GM18508 (cell line): ENCODE measurements around the gene SYCE1.
"Not testable (repeated sequence)": the region's sequence is repeated elsewhere in the genome, so short reads cannot be mapped to it uniquely, and the experiment has no call there.

Source experiments
- ATAC-seq: cut with Tn5 transposase; IDR thresholded peaks from one replicate; pipeline ENCODE4 v1.9.1; 2021; ENCODE audit warnings: moderate number of reproducible peaks; ENCODE audit not compliant: insufficient read depth, unreplicated experiment

SYCE1 gene

DNA sequence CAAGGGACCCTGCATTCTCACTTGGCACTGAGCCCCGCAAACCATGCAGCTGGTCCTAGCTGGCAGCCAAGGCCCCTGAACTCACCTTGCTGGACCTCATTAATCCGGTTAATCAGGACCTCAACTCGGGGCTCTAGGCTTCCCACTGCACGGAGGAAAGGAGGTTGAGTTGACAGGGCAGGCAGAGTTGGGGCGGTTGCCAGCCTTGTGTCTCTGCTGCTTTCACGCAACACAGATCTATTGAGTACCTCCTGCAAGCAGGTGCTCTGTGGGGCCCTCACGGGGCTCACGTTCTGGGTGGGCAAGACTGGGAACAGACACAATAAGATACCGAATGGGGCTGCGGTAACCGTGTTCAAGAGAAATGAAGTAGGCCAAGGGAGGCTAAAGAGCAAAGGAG lies 6.2 kb downstream of the SYCE1 start:
- ATAC-seq, result no peak

DNA sequence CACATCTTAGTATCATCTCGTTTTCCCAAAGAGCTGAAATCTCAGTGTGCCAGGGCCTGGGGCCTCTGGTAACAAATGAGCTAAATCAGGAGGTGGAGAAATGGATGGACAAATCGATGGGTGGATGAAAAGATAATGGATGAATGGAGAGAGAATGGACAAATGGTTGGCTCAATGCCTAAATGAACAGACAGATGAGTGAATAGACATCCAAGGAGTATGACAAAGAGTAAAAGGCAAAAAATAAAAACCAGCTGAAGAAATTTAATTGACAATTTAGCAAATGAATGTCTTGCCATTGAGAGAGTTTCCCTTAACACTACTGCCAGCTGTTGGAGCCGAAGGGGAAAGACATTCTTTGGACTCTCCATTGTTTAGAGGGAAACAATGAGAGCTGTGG lies 8.0 kb downstream of the SYCE1 start:
- ATAC-seq, result no peak

DNA sequence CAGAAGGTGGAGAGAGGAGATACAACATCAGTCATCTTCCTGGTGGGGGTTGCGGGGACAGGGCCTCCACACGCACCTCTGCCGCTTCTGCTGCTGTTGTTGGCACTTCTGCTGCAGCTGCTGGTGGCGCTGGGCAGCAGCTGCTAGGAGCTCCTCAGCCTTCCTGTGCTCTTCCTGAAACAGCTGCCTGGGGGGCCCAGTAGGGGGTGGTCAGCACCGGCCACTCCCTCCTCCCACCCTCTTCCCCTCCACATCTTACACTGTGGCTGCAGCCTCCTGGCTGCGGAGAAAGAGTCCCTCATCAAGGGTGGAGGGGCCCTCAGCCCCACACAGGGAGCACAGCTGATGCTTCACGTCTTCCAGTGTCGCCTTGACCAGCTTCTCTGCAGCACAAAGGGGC lies 9.9 kb downstream of the SYCE1 start:
- no peak for ATAC-seq

DNA sequence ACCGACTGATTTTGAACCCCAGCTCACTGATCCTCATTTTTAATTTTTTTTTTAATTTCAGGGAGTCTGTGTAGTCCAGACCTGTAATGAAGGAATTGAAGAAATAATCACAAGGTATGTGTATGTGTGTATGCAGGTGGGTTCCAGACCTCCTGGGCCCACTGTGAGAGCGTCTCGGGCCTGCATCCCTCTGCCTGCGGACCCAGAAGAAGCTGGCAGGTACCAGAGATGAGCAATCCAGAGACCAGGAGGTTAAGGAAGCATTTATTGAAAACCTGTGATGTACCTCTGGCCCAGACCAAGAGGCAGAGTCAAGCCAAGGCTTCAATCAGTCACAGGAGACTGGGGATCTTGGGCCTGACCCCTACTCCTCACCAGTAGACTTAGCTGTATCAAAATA lies 10.8 kb downstream of the SYCE1 start:
- no peak for ATAC-seq

DNA sequence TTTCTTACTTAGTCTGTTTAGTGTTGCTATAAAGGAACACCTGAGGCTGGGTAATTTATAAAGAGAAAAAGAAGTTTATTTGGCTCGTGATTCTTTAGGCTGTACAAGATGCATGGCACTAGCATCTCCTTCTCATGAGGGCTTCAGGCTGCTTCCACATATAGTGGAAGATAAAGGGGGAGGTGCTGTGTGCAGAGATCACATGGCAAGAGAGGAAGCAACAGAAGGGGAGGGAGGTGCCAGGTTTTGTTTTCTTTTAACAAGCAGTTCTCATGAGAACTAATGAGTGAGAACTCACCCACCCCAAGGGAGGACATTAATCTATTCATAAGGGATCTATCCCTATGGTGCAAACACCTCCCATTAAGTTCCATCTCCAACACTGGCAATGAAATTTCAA lies 20.9 kb downstream of the SYCE1 start:
- ATAC-seq, result no peak

DNA sequence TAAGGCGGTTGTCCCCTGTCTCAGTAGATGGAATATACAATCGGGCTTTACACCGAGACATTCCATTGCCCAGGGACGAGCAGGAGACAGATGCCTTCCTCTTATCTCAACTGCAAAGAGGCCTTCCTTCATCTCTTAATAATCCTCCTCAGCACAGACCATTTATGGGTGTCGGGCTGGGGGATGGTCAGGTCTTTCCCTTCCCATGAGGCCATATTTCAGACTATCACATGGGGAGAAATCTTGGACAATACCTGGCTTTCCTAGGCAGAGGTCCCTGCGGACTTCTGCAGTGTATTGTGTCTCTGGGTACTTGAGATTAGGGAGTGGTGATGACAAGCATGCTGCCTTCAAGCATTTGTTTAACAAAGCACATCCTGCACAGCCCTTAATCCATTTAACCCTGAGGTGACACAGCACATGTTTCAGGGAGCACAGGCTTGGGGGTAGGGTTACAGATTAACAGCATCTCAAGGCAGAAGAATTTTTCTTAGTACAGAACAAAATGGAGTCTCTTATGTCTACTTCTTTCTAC lies 23.9 kb downstream of the SYCE1 start:
- ATAC-seq, result not testable (repeated sequence)

DNA sequence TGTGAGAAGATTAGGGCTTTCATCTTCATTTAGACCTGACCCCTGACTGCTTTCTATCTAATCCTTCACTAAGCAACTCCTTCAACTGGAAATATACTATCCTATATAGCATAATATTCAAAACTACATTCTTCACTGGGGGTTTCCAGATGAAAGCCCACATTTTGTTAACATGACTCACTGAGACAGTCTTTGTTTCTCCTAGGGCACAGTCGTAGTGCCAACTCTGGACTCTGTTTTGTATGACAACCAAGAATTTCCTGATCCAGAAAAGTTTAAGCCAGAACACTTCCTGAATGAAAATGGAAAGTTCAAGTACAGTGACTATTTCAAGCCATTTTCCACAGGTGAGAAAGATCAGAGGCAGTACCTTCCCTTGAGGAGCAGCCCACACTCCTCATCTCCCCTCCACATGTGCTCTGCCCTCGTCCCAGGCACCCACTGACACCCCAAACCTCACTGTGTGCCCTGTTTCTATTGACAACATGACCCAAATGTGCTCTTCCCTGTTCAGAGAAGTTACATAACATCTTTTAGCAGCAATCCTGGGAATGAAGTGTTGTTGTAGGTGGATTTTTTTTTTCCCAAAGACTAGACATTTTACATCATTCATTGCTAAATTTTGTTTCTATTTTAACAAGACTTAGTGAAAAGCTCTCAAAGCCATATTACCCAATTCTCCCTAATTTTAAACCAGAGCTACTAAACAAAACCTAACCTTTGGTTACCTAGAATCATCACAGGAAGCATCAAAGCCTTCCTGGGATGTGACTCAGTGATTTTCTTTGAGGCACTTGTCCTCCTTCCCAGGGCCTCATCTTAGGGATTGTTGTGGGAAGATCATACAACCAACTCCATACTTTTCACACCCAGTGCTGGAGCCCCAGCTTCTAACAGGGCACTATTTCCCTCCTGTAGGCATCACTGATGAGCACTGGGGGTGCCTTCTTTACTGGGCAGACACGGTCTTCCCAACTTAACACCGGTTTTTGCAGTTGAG lies 27.5 kb downstream of the SYCE1 start:
- ATAC-seq, result no peak

DNA sequence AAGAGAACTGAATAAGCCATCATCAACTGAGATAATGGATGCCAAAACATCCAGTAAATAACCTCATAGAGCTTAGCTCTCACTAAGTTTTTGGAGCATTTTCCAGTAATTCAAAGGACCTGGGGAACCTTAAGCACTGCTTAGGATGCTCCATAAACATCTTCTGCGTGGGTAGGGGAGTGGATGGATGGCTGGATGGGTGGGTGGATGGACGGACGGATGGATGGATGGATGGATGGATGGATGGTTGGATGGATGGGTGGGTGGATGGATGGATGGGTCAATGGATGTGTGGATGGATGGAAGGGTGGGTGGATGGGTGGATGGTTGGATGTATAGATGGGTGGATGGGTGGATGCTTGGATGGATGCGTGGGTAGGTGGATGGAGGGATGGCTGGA lies 29.2 kb downstream of the SYCE1 start:
- ATAC-seq, result no peak

DNA sequence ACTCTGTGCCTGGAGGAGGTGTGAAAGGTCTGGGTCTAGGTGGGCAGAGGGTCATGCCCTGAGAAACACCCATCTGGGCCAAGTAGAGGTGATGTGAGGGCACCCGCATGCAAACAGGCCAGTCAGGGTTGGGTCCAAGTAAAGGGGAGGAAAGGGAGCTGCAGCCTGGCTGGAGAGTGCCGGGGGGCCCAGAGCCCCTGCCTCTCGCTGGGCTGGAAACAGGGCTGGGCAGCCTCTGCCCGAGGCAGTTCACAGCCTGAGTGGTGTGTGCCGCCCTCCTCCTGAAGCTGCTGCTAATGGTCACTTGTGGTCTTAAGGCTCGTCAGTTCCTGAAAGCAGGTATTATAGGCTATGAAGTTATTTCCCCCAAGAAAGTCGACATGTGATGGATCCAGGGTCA lies 31.0 kb downstream of the SYCE1 start:
- no peak for ATAC-seq

DNA sequence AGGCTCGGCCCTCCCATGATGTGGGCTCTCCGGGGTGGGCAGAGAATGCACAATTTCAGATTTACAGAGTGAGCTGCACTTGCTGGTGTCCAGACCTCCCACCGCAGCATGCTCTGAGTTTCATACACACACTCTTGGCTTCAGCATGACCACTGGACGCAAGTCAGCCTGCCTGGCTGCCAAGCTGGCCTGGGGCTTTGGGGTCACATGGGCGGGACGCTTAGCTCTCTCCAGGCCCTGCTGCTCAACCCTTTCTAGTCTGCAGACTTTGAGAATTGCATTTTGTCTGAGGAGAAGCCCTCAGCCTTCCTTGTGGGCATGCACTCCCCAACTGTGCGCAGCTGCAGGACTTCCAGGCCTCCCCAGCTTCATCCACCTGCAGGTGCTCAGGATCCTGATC lies 32.5 kb downstream of the SYCE1 start:
- ATAC-seq, result no peak

DNA sequence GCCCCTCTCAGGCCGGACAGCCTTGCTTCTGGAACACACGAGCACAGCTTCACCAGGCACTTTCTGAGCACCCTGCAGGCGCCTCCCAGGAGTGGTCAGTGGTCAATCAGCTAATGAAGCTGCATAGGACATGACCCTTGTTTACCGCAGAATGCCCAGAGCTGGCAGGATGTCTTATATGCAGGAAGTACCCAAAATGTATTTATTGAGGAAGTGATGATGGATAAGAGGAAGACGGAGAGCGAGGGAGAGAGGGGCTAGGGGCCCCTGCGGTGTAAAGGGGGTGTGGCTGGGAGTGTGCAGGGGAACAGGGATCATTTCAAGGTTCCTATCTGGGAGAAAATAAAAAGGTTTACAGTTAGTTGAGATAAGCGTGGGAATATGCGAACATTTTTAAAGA lies 34.9 kb downstream of the SYCE1 start:
- no peak for ATAC-seq

DNA sequence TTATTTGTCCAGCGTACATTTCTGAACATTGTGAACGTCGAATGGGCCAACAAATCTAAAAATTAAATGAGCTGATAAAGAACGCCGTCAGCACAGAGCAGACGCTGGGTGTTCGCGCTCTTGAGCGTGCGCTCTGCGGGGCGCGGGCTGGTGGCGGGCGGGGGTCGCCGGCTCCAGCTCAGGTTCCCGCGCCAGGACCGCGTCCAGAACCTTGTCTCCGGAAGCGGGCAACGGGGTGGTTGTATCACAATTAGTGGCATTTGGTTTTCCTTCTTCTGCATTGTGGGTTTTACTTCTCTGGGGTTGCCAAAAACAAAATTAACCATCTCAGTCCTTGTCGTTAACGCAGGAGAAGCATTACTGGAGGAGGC lies 35.8 kb downstream of the SYCE1 start:
- ATAC-seq, result no peak

DNA sequence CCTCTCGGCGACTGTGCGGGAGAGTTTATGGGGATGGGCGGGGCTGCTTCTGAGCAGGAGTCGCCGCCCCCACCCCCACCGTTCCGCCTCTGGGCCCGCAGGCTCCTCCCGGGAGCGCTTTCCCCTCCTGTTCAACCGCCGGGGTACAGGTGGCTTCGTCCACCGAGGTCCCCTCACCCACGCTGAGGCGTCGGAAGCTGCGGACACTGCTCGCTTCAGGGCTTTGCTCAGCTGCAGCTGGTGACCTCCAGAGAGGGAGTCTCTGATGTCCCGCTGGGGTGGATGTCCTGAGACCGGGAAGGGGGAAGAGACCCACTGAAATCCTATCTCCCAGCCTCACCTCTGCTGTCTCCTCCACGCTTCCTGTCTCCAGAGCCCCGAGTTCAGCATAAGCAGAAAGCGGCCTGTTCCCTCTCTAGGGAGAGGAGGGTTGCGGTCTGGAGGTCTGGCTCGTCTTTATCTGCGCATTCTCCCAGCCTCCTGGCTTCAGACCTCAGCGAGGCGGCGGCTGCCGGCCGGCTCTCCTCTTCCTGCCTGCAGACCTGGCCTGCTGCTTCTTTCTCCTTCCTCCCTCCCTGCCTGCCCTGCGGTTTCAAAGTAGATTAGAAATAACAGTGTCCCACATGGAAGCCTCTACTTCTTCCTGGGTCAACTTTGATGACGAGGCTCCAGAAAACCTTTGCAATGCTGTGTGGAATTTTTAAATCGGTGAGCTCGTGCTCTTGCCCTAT lies 36.4 kb downstream of the SYCE1 start:
- no peak for ATAC-seq

DNA sequence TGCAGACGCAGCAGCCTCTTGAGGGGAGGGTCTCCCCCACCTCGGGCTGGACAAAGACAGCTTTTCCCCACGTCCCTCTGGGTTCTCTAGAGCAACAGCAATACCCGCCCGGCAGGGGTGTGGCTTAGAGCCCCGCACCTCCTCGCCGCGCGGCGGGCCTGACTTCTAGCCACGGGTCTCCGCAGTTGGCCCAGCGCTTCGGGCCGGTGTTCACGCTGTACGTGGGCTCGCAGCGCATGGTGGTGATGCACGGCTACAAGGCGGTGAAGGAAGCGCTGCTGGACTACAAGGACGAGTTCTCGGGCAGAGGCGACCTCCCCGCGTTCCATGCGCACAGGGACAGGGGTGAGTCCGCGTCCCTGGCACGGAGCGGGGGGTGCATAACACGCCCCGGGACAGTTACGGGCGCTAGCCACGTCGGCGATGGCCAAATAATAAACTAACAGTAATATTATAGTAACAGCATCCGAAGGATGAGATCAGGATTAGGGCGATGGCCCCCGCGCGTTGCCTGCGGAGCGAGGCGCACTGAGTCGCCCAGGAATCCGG lies 37.0 kb downstream of the SYCE1 start:
- ATAC-seq, result no peak

DNA sequence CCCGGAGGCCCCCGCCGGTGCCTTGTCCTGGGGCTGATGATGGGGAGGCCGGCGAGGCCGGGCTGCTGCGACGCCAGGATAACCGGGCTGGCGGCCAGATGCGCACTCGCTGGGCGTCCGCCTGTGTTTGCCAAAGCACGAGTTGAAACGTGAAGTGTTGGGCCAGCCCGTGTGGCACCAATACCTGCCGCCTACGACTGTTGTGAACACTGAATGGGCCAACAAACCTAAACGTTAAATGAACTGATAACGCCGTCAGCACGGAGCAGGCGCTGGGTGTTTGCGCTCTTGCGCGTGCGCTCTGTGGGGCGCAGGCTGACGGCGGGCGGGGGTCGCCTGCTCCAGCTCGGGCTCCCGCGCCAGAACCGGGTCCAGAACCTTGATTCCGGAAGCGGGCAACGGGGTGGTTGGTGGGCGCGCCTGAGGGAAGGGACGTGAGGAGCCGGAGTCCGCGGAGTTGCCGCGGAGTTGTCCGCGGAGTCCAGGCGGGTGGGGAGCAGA lies 37.6 kb downstream of the SYCE1 start:
- no peak for ATAC-seq

DNA sequence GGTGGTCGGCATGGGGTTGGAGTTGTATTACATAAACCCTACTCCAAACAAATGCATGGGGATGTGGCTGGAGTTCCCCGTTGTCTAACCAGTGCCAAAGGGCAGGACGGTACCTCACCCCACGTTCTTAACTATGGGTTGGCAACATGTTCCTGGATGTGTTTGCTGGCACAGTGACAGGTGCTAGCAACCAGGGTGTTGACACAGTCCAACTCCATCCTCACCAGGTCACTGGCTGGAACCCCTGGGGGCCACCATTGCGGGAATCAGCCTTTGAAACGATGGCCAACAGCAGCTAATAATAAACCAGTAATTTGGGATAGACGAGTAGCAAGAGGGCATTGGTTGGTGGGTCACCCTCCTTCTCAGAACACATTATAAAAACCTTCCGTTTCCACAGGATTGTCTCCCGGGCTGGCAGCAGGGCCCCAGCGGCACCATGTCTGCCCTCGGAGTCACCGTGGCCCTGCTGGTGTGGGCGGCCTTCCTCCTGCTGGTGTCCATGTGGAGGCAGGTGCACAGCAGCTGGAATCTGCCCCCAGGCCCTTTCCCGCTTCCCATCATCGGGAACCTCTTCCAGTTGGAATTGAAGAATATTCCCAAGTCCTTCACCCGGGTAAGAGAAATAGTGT lies 38.3 kb downstream of the SYCE1 start, which contains the start of gene CYP2E1:
Gene CYP2E1, plus strand, starts transcription at position 407 of the 632 bp plus-strand sequence. Its CDS starts 33 bp downstream, at position 440.
- no peak for ATAC-seq

DNA sequence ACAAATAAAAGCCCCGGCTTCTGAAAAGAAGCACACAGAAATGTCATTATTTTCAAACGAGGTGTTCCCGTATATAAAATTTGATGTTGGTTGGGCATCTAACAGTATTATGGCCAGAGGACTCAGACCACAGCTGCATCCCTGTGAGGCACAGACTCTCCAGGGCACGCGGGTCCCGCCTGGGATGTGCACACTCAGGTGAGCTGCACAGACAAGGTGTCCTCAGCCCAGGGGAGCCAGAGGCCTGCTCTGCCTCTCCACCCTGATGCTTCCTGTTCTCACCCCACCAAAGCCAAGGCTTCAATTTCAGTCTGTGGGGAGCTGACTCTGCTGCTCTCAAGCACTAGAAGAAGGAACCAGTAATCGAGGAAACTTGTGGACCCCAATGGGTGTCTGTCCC lies 39.9 kb downstream of the SYCE1 start:
- no peak for ATAC-seq

DNA sequence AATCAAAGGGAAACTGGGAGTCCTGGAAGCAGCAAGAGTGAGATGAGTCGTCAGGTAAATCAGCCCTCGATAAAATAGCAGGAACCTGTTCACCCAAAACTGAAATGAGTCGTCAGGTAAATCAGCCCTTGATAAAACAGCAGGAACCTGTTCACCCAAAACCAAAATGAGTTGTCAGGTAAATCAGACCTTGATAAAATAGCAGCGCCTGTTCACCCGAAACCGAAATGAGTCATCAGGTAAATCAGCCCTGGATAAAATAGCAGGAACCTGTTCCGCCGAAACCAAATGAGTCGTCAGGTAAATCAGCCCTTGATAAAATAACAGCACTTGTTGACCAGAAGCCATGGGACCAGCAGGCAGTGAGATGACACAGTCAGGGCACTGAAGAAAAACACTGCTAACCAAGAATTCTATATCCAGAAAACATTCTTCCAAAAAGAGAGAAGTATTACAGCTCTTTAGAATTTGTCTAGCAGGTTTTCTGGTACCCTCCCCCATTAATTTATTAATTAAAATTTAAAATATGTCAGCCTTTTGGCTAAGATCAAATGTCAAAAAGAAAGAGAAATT lies 41.7 kb downstream of the SYCE1 start:
- no peak for ATAC-seq

DNA sequence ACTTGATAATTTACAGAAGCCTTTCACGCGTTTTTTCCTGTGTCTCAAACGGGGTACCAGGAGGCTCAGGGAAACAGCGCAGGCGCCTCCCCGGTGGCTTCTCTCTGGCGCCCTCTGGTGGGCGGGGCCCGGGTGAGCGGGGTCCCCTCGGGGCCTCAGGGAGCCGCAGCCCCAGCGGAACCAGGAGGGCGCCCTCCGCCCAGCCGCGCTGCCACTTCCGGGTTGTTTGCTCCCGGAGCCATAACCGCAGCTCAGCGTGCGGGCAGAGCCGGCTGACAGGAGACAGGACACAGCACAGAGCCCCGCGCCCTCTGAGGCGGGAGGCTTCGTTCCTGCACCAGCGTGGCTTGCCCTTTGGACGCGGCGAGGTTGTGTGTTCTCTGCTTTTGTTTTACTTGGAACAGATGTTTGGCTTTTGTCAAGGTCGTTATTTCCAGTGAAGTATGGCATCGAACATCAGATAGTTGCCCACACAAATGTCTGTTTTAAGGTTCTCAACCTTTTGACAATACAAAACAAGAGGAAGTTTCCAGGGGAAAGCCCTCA lies 45.1 kb downstream of the SYCE1 start:
- ATAC-seq, result peak; percentile 70

DNA sequence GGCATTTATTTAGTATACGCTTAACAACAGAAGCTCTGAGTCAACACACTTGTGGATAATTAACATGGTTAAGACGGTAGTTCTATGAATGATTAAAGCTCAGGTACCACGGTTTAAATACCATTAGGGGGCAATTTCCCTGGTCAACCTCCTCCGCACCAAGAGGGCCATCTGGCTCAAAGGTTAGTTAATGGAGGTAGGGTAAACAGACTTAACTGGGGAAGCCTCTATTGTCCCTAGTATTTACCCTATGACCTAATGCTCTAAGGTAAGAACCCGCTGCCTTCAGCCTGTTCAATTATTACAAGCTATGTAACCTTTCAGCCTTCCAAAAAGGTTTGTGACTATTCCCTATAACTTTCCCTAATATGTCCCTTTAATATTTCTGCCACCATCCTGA lies 46.9 kb downstream of the SYCE1 start:
- not testable (repeated sequence) for ATAC-seq
